ENCODE data around the gene CRACDL.

DNA sequence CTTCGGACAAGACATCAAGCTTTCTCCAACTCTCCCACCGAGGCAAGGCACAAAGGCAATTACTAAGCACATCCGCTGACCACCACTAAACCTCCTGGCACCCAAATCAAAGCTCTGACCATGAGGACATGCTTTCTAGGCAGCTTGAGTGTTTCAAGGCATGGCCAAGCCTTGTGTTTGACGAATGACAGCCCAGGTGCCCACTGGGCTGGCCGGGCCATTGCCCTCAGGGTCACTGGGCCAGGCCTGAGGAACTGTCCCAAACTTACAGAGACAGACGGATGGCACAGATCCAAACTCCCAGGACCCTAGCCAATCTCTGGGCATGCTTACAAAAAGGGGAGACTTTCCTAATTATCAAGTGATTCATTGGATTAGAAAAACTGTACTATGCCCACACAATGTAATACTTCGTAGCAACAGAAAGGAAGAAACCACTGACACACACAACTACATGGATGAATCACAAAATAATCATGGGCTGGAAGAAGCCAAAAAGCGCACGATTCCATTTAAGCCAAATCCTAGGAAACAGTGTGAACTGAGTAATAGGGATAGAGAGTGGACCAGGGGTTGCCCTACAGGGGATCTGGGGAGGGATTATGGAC lies 20.2 kb downstream of the CRACDL start:
- no peak for TF ChIP-seq SP1 (IDR thresholded peaks at IDR 0.05)
- TF ChIP-seq ZNF384 (IDR thresholded peaks at IDR 0.05) = no peak
- no peak for TF ChIP-seq FOXA1 (IDR thresholded peaks at IDR 0.05)
- no peak for TF ChIP-seq SUZ12 (IDR thresholded peaks at IDR 0.05)
- TF ChIP-seq ELF4 (IDR thresholded peaks at IDR 0.05) = no peak
- no peak for TF ChIP-seq TARDBP (IDR thresholded peaks at IDR 0.05)
- TF ChIP-seq HDGF (IDR thresholded peaks at IDR 0.05; ENCODE audit: borderline replicate concordance) = no peak
- no peak for TF ChIP-seq BHLHE40 (IDR thresholded peaks at IDR 0.05; ENCODE audit: borderline replicate concordance)
- no peak for TF ChIP-seq FOXM1 (IDR thresholded peaks at IDR 0.05; ENCODE audit: borderline replicate concordance)
- no peak for TF ChIP-seq FOXK2 (IDR thresholded peaks at IDR 0.05)
- no peak for TF ChIP-seq L3MBTL2 (conservative IDR thresholded peaks at IDR 0.05)
- TF ChIP-seq LEF1 (IDR thresholded peaks at IDR 0.05; ENCODE audit: borderline replicate concordance) = no peak
- TF ChIP-seq ARNT (IDR thresholded peaks at IDR 0.05) = no peak
- TF ChIP-seq, protein P1, sequence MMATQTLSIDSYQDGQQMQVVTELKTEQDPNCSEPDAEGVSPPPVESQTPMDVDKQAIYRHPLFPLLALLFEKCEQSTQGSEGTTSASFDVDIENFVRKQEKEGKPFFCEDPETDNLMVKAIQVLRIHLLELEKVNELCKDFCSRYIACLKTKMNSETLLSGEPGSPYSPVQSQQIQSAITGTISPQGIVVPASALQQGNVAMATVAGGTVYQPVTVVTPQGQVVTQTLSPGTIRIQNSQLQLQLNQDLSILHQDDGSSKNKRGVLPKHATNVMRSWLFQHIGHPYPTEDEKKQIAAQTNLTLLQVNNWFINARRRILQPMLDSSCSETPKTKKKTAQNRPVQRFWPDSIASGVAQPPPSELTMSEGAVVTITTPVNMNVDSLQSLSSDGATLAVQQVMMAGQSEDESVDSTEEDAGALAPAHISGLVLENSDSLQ (IDR thresholded peaks at IDR 0.05) = no peak

Measured in HEK293T (cell line).